ENCODE results near the gene AHNAK2.
A peak's percentile ranks its signal among the peaks of the same experiment; 100 is the strongest.

AHNAK2 gene

DNA sequence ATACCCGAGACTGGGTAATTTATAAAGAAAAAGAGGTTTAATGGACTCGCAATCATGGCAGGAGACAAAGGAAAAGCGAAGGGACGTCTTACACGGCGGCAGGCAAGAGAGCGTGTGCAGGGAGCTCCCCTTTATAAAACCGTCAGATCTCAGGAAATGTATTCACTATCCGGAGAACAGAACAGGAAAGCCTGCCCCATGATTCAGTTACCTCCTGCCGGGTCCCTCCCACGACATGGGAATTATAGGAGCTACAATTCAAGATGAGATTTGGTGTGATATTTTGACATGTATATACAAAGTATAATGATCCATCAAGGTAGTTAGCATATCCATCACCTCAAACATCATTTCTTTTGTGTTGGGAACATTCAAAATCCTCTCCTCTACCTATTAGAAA is 45.0 kb upstream of the AHNAK2 start:
- Histone ChIP-seq H3K79me2 (ENCODE audit: control insufficient read depth, low read length) (peaks cover 42% of the 10 kb centered on the region), H3K27ac (ENCODE audit: low read depth, low read length) (no peak overlapping the region), H3K9me3 (ENCODE audit: control insufficient read depth, insufficient read depth, low read length) (peaks cover 3% of the 10 kb centered on the region; the same call in 1 of the 2 replicates), H3K36me3 (ENCODE audit: control insufficient read depth, low read length) (peaks cover 25% of the 10 kb centered on the region), H3K4me2 (ENCODE audit: low read length) (no peak overlapping the region), H3K27me3 (ENCODE audit: control insufficient read depth, low read length) (no peaks in the 10 kb centered on the region), H4K20me1 (ENCODE audit: control insufficient read depth, insufficient read depth, low read depth, low read length) (peaks cover 18% of the 10 kb centered on the region), H3F3A (ENCODE audit: control insufficient read depth, insufficient read depth) (peaks cover 10% of the 10 kb centered on the region), H3K4me3 (ENCODE audit: low read length) (no peak overlapping the region), H3K4me1 (ENCODE audit: control insufficient read depth, low read length) (peaks cover 43% of the 10 kb centered on the region), H3K9me2 (replicated peaks; ENCODE audit: control insufficient read depth, low read length) (no peaks in the 10 kb centered on the region)
- TF ChIP-seq, protein P1, sequence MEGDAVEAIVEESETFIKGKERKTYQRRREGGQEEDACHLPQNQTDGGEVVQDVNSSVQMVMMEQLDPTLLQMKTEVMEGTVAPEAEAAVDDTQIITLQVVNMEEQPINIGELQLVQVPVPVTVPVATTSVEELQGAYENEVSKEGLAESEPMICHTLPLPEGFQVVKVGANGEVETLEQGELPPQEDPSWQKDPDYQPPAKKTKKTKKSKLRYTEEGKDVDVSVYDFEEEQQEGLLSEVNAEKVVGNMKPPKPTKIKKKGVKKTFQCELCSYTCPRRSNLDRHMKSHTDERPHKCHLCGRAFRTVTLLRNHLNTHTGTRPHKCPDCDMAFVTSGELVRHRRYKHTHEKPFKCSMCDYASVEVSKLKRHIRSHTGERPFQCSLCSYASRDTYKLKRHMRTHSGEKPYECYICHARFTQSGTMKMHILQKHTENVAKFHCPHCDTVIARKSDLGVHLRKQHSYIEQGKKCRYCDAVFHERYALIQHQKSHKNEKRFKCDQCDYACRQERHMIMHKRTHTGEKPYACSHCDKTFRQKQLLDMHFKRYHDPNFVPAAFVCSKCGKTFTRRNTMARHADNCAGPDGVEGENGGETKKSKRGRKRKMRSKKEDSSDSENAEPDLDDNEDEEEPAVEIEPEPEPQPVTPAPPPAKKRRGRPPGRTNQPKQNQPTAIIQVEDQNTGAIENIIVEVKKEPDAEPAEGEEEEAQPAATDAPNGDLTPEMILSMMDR (IDR thresholded peaks at IDR 0.05; ENCODE audit: low read depth, low read length, poor library complexity, severe bottlenecking): no peak
- no peak for TF ChIP-seq EZH2phosphoT487 (IDR thresholded peaks at IDR 0.05; ENCODE audit: borderline replicate concordance, low read length)

DNA sequence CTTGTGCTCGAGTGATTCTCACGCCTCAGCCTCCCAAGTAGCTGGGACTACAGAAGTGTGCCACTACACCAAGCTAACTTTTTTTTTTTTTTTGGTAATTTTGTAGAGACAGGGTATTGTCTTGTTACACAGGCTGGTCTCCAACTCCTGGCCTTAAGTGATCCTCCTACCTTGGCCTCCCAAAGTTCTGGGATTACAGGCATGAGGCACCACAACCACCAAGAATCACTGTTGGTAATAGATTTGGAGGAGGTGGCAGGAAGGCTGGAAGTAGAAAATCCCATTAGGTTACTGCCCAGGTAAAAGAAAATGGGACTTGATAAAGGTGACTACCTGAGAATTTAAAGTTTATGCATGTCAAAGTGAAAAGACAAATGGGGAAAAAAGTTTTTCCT is 44.1 kb upstream of the AHNAK2 start:
- Histone ChIP-seq H3K9me3 (ENCODE audit: control insufficient read depth, insufficient read depth, low read length) (peaks cover 3% of the 10 kb centered on the region; the same call in 1 of the 2 replicates), H3K27ac (ENCODE audit: low read depth, low read length) (no peak overlapping the region), H3K79me2 (ENCODE audit: control insufficient read depth, low read length) (peaks cover 51% of the 10 kb centered on the region), H3K36me3 (ENCODE audit: control insufficient read depth, low read length) (peaks cover 33% of the 10 kb centered on the region), H3K9me2 (replicated peaks; ENCODE audit: control insufficient read depth, low read length) (no peaks in the 10 kb centered on the region), H3K27me3 (ENCODE audit: control insufficient read depth, low read length) (no peaks in the 10 kb centered on the region), H3K4me2 (ENCODE audit: low read length) (peak overlapping the region; percentile 74), H3K4me1 (ENCODE audit: control insufficient read depth, low read length) (peaks cover 46% of the 10 kb centered on the region), H4K20me1 (ENCODE audit: control insufficient read depth, insufficient read depth, low read depth, low read length) (peaks cover 24% of the 10 kb centered on the region), H3F3A (ENCODE audit: control insufficient read depth, insufficient read depth) (peaks cover 10% of the 10 kb centered on the region), H3K4me3 (ENCODE audit: low read length) (peak overlapping the region; percentile 87)
- TF ChIP-seq, protein P1 (IDR thresholded peaks at IDR 0.05; ENCODE audit: low read depth, low read length, poor library complexity, severe bottlenecking): no peak
- no peak for TF ChIP-seq EZH2phosphoT487 (IDR thresholded peaks at IDR 0.05; ENCODE audit: borderline replicate concordance, low read length)

DNA sequence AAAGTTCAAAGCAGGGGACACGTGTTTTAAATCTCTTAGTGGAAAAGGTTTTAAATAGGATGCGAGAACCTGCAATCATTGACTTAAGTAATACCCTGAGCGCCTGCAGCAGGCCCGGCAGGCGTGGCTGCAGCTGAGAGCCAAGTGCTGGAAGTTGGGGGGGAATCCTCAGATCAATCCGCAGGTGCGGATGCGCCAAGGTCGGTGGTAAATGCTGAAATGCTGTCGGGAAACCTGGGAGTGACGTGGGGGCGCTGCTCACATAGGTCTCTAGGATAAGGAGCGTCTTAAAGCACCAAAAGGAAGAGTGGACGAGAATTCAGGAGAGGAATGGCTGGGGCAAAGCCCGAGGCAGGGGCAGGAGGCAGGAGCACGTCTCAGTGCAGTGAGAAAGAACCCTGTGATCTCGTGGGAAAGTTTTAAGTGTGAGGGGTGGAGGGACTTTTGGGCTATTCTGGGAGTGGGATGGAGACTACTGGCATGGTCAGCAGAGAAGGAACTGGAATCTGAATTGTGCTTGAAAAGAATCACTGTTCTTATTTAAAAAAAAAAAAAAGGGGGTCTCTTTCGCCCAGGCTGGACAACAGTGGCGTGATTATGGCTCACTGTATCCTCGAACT is 43.6 kb upstream of the AHNAK2 start:
- TF ChIP-seq, protein P1 (IDR thresholded peaks at IDR 0.05; ENCODE audit: low read depth, low read length, poor library complexity, severe bottlenecking): peak; percentile 78
- TF ChIP-seq EZH2phosphoT487 (IDR thresholded peaks at IDR 0.05; ENCODE audit: borderline replicate concordance, low read length): no peak
- Histone ChIP-seq H3K79me2 (ENCODE audit: control insufficient read depth, low read length) (peaks cover 56% of the 10 kb centered on the region), H4K20me1 (ENCODE audit: control insufficient read depth, insufficient read depth, low read depth, low read length) (peaks cover 27% of the 10 kb centered on the region), H3K27ac (ENCODE audit: low read depth, low read length) (peak overlapping the region; percentile 59), H3K27me3 (ENCODE audit: control insufficient read depth, low read length) (no peaks in the 10 kb centered on the region), H3K4me3 (ENCODE audit: low read length) (peak overlapping the region; percentile 87), H3F3A (ENCODE audit: control insufficient read depth, insufficient read depth) (peaks cover 10% of the 10 kb centered on the region), H3K4me2 (ENCODE audit: low read length) (peak overlapping the region; percentile 74), H3K9me2 (replicated peaks; ENCODE audit: control insufficient read depth, low read length) (no peaks in the 10 kb centered on the region), H3K4me1 (ENCODE audit: control insufficient read depth, low read length) (peaks cover 45% of the 10 kb centered on the region), H3K9me3 (ENCODE audit: control insufficient read depth, insufficient read depth, low read length) (no peaks in the 10 kb centered on the region), H3K36me3 (ENCODE audit: control insufficient read depth, low read length) (peaks cover 38% of the 10 kb centered on the region)

All from DOHH2 (cell line).